GM19238 (cell line): ENCODE measurements around the gene ENTREP3.

Source experiments
- DNase-seq: peaks from one replicate; pipeline ENCODE4 v3.0.0; 2011; ENCODE audit warnings: low spot score; ENCODE audit not compliant: insufficient read length

Gene ENTREP3

DNA sequence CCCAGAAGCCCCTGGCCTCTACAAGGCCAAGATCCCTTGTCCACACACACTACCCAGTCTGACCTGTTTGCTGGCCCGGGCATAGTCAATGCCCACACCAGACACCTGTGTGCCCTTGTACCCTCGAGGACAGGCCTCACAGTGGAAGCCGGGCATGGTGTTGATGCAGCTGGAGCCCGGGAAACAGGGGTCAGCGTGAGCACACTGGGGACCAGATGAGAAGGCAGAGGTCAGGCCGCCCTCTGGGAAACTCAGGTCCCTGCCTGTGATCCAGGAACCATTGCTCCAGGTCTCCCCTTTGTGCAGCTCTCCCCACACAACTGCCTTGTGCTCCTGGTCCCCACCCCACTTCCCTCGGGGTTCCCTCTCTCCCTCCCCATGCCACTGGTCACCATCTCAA, 53.1 kb downstream of the ENTREP3 start:
- no peak for DNase-seq

DNA sequence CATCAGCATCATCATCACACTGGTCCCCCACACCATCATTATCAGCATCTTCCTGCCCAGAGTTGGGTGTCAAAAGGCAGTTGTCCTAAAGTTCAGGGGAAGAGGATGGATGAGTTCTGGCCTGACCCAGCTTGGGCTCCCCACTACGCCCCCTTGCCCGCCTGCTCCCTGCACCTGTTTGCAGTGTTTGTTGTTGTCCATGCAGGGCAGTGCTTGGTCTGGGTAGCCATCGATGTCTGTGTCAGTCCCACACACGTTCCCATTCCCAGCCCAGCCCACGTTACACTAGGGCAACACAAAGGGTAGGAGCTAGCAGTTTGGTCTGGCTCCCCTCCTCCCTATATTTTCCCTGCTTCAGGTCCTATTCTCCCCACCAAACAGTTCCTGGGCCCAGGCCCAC, 54.4 kb downstream of the ENTREP3 start:
- no peak for DNase-seq

DNA sequence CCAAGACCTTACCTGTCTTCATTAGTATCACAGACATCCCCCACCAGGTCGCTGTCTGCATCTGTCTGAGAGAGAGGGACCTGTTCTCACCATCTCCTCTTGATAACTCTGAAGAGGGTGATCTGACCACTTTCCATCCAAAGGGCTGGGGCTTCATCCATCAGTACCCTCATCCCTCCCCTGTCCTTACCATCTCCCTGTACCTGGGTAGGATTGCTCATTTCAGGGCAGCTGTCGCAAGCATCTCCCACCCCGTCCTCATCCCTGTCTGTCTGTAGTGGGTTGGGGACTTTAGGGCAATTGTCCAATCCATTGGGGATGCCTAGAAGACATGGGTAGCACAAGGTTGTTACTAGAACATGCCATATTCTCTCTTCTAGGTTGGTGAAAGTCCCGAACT, 55.5 kb downstream of the ENTREP3 start:
- no peak for DNase-seq

DNA sequence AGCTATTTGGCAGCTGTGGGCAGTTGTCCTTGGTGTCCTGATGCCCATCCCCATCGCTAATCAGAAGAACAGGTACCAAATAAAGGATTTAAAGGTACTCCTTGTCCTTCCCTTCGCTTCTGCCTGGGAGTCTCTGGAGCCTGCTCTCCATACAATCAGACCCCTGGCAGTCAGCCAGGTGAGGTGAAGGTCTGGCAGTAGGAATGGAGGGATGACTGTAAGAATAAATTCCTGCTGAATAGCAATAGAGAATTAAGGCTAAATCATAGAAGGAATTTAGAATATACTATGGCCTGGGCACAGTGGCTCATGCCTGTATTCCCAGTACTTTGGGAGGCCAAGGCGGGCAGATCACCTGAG, 56.8 kb downstream of the ENTREP3 start:
- DNase-seq = no peak

DNA sequence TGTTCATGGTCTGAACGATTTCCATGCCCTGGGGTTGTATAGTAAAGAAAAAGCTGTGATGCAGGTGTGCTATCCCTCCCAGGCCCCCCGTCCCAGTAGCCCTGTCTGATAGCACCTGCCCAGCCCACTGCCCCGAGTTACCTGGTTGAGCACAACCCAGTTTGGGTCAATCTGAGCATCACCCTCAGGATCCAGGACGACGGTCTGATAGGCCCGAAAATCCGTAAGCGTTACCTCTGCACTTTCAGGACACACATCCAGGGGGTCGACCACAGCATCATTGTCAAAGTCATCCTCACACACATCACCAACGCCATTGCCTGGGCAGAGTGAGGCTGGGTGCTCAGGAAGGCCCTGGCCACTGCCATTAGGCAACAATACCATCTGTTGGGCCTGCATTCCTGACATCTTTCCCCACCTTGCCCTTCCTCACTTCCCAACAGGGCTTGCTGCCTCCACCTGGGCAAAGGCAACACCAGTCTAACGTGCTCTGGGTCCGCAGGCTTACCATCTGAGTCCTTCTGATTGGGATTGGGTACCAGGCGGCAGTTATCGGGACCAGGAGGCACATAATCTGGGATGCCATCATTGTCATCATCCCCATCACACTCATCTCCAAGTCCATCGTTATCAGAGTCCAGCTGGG, 57.3 kb downstream of the ENTREP3 start:
- DNase-seq = no peak
